ENCODE results near the gene SPIN3. TPM values are rescaled to one million over a fixed set of nuclear protein-coding genes. Genes with fewer than 3 reads are reported as not detected.
"Not testable (repeated sequence)": the region's sequence is repeated elsewhere in the genome, so short reads cannot be mapped to it uniquely, and the experiment has no call there.

Gene SPIN3
- 4.4 and 5.8 TPM in 2 replicates for total RNA-seq

DNA sequence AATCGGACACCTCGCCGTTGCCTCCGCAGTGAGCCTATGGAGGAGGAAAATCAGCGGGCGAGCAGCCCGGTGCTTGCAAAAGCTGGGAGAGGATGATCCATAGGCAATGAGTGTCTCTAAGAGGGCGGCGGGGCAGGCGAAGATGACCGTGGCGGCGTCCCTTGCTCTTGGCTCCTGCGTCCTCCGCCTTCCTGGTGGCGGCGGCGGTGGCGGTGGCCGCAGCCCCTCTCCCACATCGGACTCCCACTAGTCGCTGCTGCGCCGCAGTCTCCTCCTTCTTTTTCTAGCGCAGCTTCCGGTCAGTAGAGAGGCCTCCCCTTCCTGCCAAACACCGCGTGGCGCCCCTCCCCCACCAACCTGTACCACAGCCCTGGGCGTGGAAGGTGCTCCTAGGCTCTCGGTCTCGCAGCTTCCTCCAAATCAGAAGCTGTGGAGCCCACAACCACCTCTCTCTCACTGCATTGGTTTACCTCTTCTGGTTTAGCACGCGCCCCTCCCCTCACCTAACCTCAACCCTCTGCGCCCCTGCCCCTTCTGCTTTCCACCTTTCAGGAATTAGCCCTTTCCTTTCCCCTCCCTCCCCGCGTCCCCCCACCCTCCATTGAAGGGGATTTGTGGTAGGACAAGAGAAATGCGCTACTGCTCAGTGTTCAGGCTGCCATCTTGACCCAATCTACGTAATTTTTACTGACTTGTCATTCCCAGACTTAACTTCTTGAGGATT is at the start of gene SPIN3:
Gene SPIN3, minus strand, starts transcription at position 271 of the 724 bp plus-strand sequence. CDS start 594 bp downstream, outside the sequence.
- DNase-seq (ENCODE audit: low read depth, low spot score): peak; percentile 17

DNA sequence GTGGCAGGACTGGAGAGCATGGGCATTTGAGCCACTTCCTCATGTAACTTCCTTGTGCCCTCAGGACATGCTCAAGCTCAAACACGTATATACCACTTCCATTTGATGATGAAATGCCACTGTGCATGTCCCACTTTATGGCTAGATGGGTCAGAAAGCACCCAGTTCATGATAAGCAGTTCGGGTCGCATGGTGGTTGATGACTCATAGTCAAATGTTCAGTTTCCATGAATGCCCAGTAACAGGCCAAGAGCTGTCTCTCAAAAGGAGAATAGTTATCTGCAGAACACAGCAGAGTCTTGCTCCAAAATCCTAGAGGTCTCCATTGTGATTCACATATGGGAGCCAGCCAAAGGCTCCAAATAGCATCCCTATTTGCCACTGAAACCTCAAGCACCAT is 48.9 kb upstream of the SPIN3 start:
- DNase-seq (ENCODE audit: low read depth, low spot score): no peak

DNA sequence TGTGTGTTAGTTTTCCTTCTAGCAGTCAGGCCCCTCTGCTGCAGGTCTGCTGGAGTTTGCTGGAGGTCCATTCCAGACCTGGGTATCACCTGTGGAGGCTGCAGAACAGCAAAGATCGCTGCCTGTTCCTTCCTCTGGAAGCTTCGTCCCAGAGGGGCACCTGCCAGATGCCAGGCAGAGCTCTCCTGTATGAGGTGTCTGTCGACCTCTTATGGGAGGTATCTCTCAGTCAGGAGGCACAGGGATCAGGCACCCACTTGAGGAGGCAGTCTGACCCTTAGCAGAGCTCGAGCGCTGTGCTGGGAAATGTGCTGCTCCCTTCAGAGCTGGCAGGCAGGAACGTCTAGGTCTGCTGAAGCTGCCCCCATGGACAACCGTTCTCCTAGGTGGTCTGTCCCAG is 41.9 kb upstream of the SPIN3 start:
- not testable (repeated sequence) for DNase-seq (ENCODE audit: low read depth, low spot score)

DNA sequence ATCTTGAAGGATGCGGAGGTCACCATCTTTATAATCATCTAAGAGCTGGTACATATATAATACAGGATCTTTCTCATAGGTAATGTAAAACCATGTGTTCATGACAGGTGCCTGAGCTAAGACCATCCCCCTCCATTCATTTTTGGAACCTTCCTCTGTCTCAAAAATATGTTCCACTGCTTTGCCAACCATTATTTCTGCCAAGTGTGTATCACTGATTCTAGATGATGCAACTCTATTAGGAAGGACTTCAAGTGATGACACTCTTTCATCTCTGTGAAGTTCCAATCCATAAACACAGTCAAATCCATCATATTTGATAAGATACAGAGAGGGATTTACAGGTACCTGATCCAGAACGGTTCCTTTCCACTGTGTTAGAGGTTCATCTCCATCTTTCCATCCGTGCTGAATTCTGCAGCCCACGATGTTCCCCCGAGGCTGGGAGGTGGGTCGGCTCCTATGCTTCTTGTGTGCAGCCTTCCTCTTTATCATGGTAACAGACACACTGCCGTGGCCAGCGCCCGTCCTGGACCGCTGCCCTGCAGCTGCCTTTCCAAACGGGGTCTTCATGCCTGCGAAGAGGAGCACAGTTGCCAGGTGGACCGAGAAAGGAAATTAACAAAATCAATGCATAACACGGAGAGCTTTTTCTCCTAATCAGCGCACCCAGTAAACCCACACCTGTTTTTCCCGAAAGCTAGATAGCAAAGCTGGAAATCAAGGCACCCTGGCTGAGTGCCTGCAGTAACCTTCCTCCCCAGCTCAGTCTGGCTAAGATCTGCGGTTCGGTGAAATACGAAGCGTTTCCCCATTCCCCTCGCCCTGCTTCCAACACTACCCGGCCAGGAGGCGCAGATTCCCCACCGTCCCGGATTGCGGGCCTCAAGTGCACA is 718 bp downstream of the SPIN3 start:
- DNase-seq (ENCODE audit: low read depth, low spot score): no peak

DNA sequence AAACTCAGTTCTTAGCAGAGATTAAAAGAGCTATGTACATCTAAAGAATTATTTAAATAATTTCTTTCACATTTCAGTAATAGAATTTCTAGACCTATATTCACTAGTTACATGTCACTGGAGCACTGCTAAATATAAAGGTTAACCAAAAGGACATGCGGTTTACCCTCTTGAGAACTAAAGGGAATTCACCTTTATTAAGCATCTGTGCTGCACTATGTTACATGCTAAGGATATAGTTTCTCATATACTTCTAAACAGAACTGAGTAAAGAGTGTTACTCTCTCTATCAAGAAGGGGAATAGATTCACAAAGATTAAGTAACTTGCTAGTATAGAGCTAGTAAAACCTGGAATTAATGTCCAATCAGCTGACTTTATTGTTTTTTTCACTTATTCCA is 7.6 kb downstream of the SPIN3 start:
- no peak for DNase-seq (ENCODE audit: low read depth, low spot score)

DNA sequence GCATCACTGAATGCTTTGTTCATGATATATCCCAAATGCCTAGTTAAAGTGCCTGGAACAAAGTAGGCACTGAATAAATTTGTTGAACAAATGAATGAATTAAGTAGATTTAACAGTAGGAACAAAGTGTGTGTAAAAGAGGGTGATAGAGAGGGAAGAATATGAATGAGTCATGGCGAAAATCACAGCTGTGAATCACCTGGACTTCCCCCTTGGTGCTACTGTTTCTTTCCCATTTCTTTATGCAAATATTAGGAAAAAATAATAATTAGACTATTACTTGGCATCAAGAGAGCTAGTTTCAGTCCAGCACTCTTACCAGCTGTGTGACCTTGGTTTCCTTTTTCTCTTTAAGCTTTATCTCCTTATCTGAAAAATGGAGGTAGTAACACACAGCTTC is 9.2 kb downstream of the SPIN3 start:
- no peak for DNase-seq (ENCODE audit: low read depth, low spot score)

DNA sequence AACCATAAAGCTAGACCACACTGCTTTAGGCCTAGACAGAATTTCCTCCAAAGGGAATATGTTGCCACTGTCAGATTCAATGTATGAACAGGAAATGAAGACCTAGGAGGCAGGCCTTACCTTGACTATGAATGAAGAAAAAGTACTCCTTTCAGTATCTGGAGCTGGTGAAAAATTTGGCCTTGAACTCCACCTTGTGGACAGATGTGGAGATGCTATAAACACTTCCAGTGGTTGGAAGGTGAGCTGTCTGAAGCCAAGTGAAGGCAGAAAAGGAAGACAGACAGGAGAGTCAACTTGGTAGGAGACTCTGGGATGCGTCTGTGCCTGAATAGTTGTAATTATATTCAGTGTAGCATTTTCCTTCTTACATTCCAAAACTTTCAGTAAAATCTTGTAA is 17.2 kb downstream of the SPIN3 start:
- DNase-seq (ENCODE audit: low read depth, low spot score): no peak

DNA sequence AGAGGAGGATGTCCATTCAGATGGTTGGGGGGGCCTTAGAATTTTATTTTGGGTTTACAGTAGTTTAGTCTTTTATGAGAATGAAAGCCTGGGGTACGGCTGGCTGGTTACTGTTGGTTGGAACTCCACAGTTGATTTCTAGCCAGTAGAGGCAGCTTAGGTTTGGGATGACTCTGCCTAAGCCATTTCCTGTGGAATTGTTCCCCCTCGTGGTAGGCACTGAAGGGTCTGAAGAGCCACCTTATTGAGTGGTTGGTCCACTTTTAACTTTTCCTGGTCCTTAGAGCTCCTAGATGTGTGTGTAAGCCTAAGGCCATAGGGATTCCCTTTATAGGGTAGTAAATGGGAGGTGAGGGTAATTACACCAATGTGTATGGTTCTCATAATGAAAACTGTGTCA is 19.7 kb downstream of the SPIN3 start:
- no peak for DNase-seq (ENCODE audit: low read depth, low spot score)

DNA sequence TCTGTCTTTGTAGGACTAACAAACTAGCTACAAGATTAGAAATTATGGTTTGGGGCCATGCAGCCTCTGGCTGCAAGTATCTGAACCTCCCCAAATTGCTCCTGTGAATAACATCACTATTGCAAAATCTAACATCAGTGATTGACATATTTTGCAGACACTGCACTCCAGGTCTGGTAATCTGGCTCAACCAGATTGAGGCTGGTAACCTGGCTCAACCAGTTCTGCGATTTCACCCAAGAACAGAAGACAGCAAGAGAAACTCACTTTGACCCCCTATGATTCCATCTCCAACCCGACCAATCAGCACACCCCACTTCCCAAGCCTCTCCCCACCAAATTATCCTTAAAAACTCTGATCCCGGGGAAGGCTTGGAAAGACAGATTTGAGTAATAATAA is 20.9 kb downstream of the SPIN3 start:
- no peak for DNase-seq (ENCODE audit: low read depth, low spot score)

DNA sequence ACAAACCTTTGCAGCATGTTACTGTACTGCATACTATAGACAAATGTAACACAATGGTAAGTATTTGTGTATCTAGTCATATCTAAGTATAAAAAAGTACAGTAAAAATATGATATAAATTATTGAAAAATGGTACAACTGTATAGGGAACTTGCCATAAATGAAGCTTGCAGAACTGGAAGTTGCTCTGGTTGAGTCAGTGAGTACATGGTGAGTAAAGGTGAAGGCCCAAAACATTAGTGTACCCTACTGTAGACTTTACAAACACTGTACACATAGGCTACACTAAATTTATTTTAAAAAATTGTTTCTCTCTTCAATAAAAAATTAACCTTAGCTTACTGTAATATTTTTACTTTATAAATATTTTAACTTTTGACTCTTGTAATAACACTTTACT is 25.8 kb downstream of the SPIN3 start:
- DNase-seq (ENCODE audit: low read depth, low spot score): no peak

DNA sequence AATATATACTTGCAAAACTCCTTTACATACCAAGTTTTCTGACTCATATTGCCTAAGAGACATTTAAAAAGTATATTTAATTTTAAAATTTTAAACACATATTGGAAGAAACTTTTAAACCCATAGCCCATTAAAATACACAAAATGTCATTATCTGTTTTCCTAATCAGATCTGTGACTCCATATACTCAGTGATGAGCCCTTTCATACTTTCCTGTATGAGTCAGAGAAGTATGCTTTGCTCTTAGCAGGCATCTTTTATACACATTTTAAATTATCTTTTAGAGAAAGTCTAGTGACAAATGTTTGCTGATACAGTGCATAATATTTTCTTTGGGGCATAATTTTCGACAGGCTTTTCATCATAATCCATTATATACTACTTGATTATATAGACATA is 26.4 kb downstream of the SPIN3 start:
- DNase-seq (ENCODE audit: low read depth, low spot score): no peak

DNA sequence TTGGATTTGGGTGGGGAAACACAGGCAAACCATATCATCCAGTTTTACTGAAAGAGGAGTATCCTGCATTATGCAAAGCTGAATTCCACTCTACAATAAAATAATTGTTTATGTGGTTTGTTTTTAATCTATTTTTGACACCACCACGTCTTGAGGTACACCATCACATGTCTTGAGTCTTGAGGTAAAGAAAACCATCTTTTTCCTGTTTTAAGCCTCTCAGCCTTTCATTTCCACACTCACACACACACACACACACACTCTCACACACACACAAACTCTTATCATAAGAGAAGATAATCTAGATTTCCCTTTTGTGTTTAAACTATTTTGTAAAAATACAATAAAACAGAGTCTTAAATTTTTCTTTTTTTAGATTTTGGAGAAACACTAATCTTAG is 32.0 kb downstream of the SPIN3 start:
- no peak for DNase-seq (ENCODE audit: low read depth, low spot score)

DNA sequence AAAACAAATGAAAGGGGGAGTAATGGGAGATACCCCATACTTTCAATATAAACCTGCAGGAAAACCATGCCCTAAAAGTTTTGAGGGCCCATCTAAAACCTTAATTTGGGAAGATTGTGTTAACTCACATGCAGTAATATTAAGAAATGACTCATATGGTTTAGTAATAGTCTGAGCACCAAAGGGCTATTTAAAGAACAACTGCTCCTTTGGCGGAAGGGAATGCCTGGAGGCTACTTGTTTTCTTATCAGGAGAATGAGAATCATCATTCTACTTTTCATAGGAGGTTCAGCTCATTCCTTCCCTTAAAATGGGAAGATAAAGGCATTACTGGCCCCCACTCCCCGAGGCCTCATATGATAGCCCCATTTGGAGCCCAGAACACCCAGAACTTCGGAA is 47.6 kb downstream of the SPIN3 start:
- no peak for DNase-seq (ENCODE audit: low read depth, low spot score)

DNA sequence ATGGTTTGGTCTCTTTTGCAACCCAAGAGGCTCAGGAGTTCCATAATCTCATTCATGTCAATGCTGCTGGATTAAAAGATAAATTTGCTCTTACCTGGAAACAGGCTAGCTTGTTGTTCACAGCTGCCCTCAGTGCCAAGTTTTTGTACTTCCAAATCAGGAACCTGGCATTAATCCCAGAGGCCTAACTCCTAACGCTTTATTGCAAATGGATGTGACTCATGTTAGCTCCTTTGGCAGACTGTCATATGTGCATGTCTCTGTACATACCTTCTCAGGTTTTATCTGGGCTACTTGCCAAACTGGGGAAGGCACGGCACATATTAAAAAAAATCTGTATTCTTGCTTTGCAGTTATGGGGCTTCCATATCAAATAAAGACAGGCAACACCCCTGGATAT is 49.1 kb downstream of the SPIN3 start:
- DNase-seq (ENCODE audit: low read depth, low spot score): not testable (repeated sequence)

DNA sequence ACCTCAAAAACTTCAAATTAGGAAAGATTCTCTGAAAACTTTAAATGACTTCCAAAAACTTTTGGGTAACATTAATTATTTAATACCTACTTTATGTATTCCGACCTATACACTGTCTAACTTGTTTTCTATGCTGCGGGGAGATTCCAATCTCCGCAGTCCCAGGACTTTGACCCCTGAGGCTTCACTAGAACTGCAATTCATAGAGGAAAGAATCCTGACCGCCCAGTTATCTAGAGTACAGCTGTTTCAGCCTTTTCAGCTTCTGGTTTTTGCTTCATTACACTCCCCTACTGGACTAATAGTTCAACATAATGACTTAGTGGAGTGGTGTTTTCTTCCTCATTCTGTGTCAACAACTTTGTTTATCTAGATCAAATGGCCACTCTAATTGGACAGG is 50.1 kb downstream of the SPIN3 start:
- DNase-seq (ENCODE audit: low read depth, low spot score): not testable (repeated sequence)

DNA sequence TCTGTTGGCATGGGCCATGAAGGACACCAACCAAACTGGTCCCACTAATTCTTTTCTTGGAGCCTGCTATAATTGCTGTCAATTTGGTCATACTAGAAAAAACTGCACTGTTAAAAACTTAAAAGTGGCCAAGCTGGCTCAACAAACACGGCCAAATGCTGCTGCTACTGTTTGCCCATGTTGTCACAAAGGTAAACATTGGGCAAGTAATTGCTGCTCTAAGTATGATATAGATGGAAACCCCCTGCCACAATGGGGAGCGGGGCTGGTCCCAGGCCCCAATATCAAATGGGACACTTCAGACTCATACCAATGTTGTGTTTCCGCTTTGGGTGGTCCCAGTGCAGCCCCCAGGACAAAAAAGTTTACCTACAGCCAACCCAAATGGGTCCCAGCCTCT is 52.1 kb downstream of the SPIN3 start:
- no peak for DNase-seq (ENCODE audit: low read depth, low spot score)

Other genes with a start within 250 kb of the SPIN3 start
- gene SPIN2B, start 126.0 kb upstream of the SPIN3 start, total RNA-seq: 6.1 and 11.7 TPM in 2 replicates
- gene SPIN2A, start 141.9 kb upstream of the SPIN3 start, total RNA-seq: 0.20 and 0.21 TPM in 2 replicates